K562 (cell line): Measurements from ENCODE around the gene TXNIP. TPM values are rescaled to one million over a fixed set of nuclear protein-coding genes. Genes with fewer than 3 reads are reported as not detected.

Source experiments
- ARID2 ChIP-seq: fragments of 450-650 bp; IDR thresholded peaks from 2 replicates; pipeline ENCODE4 v1.6.1; 2017; ENCODE audit warnings: antibody characterized with exemption, mild to moderate bottlenecking
- CEBPB ChIP-seq: fragments of 450-650 bp; IDR thresholded peaks from 2 replicates; pipeline ENCODE4 v1.6.1; 2016; ENCODE audit warnings: missing genetic modification characterization, missing compliant biosample characterization
- CEBPG ChIP-seq, 3 experiments: fragments of 200-800 bp in 1 of 3; sonication (Bioruptor generic) in 1 of 3; sonication (generic) in 1 of 3; formaldehyde crosslinking in 1 of 3; IDR thresholded peaks in 2 of 3; conservative IDR thresholded peaks in 1 of 3; 2 replicates each; pipeline versions ENCODE4 v1.6.1 to v1.8.0; 2016 to 2022; ENCODE audit warnings: missing compliant biosample characterization in 2 of 3, missing genetic modification characterization in 2 of 3, mild to moderate bottlenecking in 1 of 3, missing genetic modification reagents in 1 of 3
- ELF1 ChIP-seq: fragments of 200-800 bp; sonication (Bioruptor generic); IDR thresholded peaks from 2 replicates; pipeline ENCODE4 v1.6.1; 2016; ENCODE audit warnings: missing genetic modification characterization, missing compliant biosample characterization
- HDAC1 ChIP-seq, 2 experiments: fragments of 450-650 bp; IDR thresholded peaks; 2 replicates each; pipeline ENCODE4 v1.6.1; 2016 to 2017; ENCODE audit warnings: inconsistent platforms in 1 of 2, mild to moderate bottlenecking in 1 of 2, moderate library complexity in 1 of 2
- HNRNPUL1 ChIP-seq: fragments of 200-400 bp; formaldehyde crosslinking; IDR thresholded peaks from 2 replicates; pipeline ENCODE4 v1.6.1; 2017; ENCODE audit warnings: low read length
- HOXB6 ChIP-seq: fragments of 250-450 bp; sonication (Bioruptor Pico); IDR thresholded peaks from 2 replicates; pipeline ENCODE4 v1.5.1; 2022; ENCODE audit warnings: mild to moderate bottlenecking, borderline replicate concordance
- ILK ChIP-seq: fragments of 450-650 bp; IDR thresholded peaks from 2 replicates; pipeline ENCODE4 v1.6.1; 2016; ENCODE audit warnings: missing genetic modification characterization, low read depth, mild to moderate bottlenecking, missing compliant biosample characterization, moderate library complexity, borderline replicate concordance
- MBD2 ChIP-seq: sonication (generic); IDR thresholded peaks from 2 replicates; pipeline ENCODE4 v1.6.1; 2016; ENCODE audit warnings: low read depth, borderline replicate concordance
- RBFOX2 ChIP-seq: fragments of 200-400 bp; formaldehyde crosslinking; IDR thresholded peaks from 2 replicates; pipeline ENCODE4 v1.6.1; 2017; ENCODE audit warnings: low read depth, mild to moderate bottlenecking, low read length, moderate library complexity
- SRSF7 ChIP-seq: fragments of 200-400 bp; formaldehyde crosslinking; optimal IDR thresholded peaks from 2 replicates; pipeline ENCODE3; 2017; ENCODE audit warnings: mild to moderate bottlenecking, low read depth, low read length
- THRAP3 ChIP-seq: fragments of 450-650 bp; IDR thresholded peaks from 2 replicates; pipeline ENCODE4 v1.6.1; 2016; ENCODE audit warnings: mild to moderate bottlenecking, inconsistent platforms, borderline replicate concordance
- TRIM24 ChIP-seq, 2 experiments: fragments of 450-650 bp; IDR thresholded peaks; 2 replicates each; pipeline ENCODE4 v1.6.1; 2016
- ZBTB5 ChIP-seq: fragments of 450-650 bp; IDR thresholded peaks from 2 replicates; pipeline ENCODE4 v1.6.1; 2017; ENCODE audit warnings: antibody characterized with exemption
- ZC3H4 ChIP-seq: sonication (generic); formaldehyde crosslinking; IDR thresholded peaks from 2 replicates; pipeline ENCODE4 v1.9.0; 2021; ENCODE audit warnings: missing genetic modification reagents, borderline replicate concordance
- ZNF140 ChIP-seq: fragments of 250-450 bp; sonication (Bioruptor Pico); IDR thresholded peaks from 2 replicates; pipeline ENCODE4 v1.8.0; 2021; ENCODE audit warnings: moderate library complexity, mild to moderate bottlenecking, inconsistent platforms
- ZNF146 ChIP-seq: IDR thresholded peaks from one replicate; pipeline ENCODE4 v1.6.1; 2018; ENCODE audit warnings: missing compliant biosample characterization; ENCODE audit not compliant: unreplicated experiment
- ZNF354B ChIP-seq: fragments of 250-450 bp; sonication (Bioruptor Pico); IDR thresholded peaks from 2 replicates; pipeline ENCODE4 v1.4.0; 2020
- ZNF384 ChIP-seq: IDR thresholded peaks from 2 replicates; pipeline ENCODE4 v1.6.1; 2012; ENCODE audit warnings: low read depth, low read length, improper control_type of control experiment
- ZNF766 ChIP-seq: fragments of 200-800 bp; sonication (Bioruptor generic); conservative IDR thresholded peaks from 2 replicates; pipeline ENCODE4 v1.6.1; 2016; ENCODE audit warnings: missing genetic modification characterization, missing compliant biosample characterization
- polyA plus RNA-seq, 8 experiments: library from polyadenylated mRNA; depleted of rRNA in 4 of 8; stranded (reverse) in 5 of 8; unstranded in 3 of 8; fragments of >200 nt; fragmentation: Nextera tagmentation in 2 of 8; fragmentation: Illumina TruSeq in 1 of 8; extraction: Ambion mirVana in 2 of 8; extraction: Trizol in 1 of 8; gene quantifications; 2 replicates each; pipeline versions ENCODE4 v1.2.1 to v1.2.3, GENCODE V29; 2011 to 2014; ENCODE audit warnings: inconsistent platforms in 1 of 8, missing spikeins in 1 of 8
- total RNA-seq, 7 experiments: library from RNA; depleted of rRNA in 6 of 7; stranded (reverse); fragments of >200 nt in 6 of 7; fragmentation: Illumina TruSeq in 2 of 7; extraction: Trizol in 2 of 7; gene quantifications; 2 replicates each; pipeline versions ENCODE4 v1.2.1 to v1.2.3, GENCODE V29; 2011 to 2021; ENCODE audit warnings: low replicate concordance in 1 of 7
- TF ChIP-seq, protein P1 (sequence below): fragments of 250-450 bp; sonication (Bioruptor Pico); IDR thresholded peaks from 2 replicates; pipeline ENCODE4 v1.8.0; 2022; ENCODE audit warnings: moderate library complexity, mild to moderate bottlenecking, inconsistent platforms
- TF ChIP-seq, protein P2 (sequence below): fragments of 450-650 bp; IDR thresholded peaks from 2 replicates; pipeline ENCODE4 v1.6.1; 2016; ENCODE audit warnings: low read depth, mild to moderate bottlenecking, moderate library complexity

Gene TXNIP
- total and polyA plus RNA-seq, 9 of the 15 experiments (the other 6 are each of a cell fraction or from before 2014, with no cell fraction given) = 120 to 499 (median 257) TPM

- TF ChIP-seq CEBPG (CRISPR knock-in tag; IDR thresholded peaks at IDR 0.05) (peak; percentile 51; the same call in 1 of the 2 replicates), CEBPG (tag; conservative IDR thresholded peaks at IDR 0.05 in 1 of 2, IDR thresholded peaks at IDR 0.05 in 1 of 2) (peak; percentile 89 to 91), RBFOX2 (peak; percentile 40; the same call in 1 of the 2 replicates), ILK (no peak), ZNF766 (CRISPR knock-in tag) (peak; percentile 56; the same call in 1 of the 2 replicates), ARID2 (no peak), THRAP3 (peak; percentile 87), HDAC1 (IDR thresholded peaks at IDR 0.05) (no peak), ZNF140 (CRISPR knock-in tag) (0 out of 2 replicates have a peak, but pooled peaks have one; percentile 17), TRIM24 (IDR thresholded peaks at IDR 0.05) (peak in 1 of 2 experiments; percentile 4; a peak in 1 of 4 replicates), HOXB6 (CRISPR knock-in tag) (no peak), ZBTB5 (no peak), ZNF146 (CRISPR knock-in tag) (no peak), CEBPB (tag) (peak; percentile 93), ZC3H4 (CRISPR knock-in tag) (no peak), ZNF354B (no peak), ZNF384 (peak; percentile 46; the same call in 1 of the 2 replicates), SRSF7 (no peak), HNRNPUL1 (no peak), ELF1 (tag) (peak; percentile 72; the same call in 1 of the 2 replicates), MBD2 (no peak)
- TF ChIP-seq, protein P1, sequence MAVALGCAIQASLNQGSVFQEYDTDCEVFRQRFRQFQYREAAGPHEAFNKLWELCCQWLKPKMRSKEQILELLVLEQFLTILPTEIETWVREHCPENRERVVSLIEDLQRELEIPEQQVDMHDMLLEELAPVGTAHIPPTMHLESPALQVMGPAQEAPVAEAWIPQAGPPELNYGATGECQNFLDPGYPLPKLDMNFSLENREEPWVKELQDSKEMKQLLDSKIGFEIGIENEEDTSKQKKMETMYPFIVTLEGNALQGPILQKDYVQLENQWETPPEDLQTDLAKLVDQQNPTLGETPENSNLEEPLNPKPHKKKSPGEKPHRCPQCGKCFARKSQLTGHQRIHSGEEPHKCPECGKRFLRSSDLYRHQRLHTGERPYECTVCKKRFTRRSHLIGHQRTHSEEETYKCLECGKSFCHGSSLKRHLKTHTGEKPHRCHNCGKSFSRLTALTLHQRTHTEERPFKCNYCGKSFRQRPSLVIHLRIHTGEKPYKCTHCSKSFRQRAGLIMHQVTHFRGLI (CRISPR knock-in tag) = no peak; the same call in 1 of the 2 replicates
- TF ChIP-seq, protein P2, sequence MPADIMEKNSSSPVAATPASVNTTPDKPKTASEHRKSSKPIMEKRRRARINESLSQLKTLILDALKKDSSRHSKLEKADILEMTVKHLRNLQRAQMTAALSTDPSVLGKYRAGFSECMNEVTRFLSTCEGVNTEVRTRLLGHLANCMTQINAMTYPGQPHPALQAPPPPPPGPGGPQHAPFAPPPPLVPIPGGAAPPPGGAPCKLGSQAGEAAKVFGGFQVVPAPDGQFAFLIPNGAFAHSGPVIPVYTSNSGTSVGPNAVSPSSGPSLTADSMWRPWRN = no peak
These were observed 16.5 kb downstream of the TXNIP start (continued) for GRCh38 chr1:145979746-145980456.
